Hippocampal formation (tissue), 2 donors: ENCODE results near the gene HYCC2.
"Not testable (repeated sequence)": the region's sequence is repeated elsewhere in the genome, so short reads cannot be mapped to it uniquely, and the experiment has no call there.

Experiments
- DNase-seq, 2 donors: peaks; one replicate each; lab custom pipeline; 2025; lab: John Stamatoyannopoulos, UW

HYCC2 gene

DNA sequence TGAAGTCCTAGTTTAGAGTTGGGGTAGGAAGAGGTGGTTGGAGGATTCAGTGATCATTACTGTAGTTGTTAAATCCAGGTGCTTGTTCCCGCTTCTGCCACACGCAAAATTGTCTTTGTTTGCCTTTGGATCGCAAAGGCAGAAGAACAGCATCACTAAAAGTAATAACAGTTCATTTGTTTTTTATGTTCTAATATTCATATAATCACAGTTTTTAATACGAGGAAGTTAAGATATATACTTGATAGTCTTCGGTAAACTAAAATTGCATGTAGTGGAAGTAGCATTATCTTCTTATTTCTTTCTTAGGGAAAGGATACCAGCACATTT lies 695 bp upstream of the HYCC2 start:
- DNase-seq, result no peak

DNA sequence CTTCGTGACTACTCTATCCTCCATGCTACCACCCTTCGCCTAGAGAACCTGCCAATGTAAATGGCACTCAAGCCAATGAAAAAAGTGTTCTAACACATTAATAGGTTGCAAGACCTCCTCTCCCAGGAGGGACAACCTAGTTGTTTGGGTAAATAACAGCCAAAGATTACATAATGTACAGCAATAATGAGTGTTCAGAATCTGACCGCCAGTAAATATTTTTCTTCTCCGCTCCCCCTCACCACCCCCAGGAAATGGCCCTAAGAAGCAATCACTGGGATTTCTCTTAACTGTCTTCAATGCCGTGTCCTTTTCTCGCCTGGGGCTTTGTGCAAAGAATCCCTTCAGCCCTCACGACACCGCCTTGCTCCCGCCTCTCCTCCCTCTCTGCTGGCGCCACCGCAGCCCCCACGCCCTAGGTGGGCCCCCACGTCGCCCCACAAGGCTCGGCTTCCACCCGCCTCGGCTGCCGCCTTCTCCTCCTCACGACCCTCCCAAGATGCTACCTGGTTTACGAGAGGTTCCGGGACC lies 458 bp downstream of the HYCC2 start:
- no peak for DNase-seq

DNA sequence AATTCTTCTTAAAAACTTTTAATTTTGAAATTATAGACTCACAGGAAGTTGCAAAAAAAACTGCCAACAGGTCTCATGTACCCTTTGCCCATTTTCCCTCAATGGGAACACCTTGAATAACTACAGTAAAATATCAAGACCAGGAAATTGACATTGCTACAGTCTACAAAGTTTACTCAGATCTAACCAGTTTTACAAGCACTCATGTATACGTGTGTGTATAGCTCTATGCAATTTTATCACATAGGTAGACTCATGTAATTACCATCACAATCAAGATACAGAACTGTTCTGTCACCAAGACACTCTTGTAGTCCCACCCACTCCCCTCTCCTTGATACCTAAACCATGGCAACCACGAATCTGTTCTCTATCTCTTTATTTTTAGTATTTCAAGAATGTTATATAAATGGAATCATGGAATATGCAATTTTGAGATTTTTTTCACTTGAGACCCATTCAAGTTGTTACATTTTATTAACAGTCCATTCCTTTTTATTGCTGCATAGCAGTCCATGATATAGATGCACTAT lies 6.6 kb downstream of the HYCC2 start:
- no peak for DNase-seq

DNA sequence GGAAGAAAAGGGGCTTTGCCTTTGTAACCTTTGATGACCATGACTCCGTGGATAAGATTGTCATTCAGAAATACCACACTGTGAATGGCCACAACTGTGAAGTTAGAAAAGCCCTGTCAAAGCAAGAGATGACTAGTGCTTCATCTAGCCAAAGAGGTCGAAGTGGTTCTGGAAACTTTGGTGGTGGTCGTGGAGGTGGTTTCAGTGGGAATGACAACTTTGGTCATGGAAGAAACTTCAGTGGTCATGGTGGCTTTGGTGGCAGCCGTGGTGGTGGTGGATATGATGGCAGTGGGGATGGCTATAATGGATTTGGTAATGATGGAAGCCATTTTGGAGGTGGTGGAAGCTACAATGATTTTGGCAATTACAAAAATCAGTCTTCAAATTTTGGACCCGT lies 8.0 kb downstream of the HYCC2 start:
- DNase-seq, result not testable (repeated sequence)

DNA sequence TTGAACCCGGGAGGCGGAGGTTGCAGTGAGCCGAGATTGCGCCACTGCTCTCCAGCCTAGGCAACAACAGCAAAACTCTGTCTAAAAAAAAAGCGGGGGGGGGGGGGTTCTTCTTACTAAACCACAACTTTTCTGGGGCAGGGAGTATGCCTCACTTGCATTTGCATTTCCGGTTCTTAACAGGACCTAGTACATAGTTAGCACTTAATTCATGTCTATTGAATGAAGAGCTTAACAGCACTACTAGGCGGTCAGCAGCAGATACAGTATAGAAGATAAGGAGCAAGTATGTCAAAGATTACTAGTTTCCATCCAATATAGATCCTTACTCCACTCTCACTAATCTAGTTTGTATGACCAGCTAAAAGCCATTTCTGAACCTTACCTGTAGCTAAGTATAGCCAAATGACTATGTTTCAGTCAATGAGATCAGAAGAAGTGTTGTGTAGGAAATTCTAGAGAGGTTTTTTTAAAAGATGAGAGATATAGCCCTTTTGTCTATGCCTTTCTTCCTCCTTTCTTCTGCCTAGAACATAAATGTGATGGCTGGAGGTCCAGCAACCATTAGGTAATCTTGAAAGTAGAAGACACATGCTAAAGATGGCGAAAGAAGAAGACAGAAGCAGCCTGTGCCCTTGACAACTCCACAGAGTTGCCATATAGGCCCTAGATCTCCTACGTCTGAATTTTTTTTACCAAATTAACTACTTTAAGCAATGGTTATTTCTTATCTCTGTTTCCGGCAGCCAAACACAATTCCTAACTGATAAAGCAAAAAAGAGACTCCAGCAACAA lies 11.3 kb downstream of the HYCC2 start:
- no peak for DNase-seq

DNA sequence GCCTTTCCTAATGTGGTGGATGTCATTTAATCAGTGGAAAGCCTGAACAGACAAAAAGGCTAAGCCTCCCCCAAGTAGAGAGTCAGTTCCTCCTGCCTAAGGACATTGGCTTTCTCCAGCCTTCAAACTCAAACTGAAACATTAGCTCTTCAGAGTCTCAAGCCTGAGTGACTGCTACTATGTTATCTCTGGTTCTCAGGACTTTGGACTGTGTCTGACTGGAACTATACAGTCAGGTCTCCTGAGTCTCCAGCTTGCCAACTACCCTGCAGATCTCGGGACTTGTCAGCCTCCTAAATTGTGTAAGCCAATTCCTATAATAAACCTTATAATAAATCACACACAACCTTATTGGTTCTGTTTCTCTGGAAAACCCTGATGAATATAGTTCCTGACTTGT lies 12.6 kb downstream of the HYCC2 start:
- no peak for DNase-seq

DNA sequence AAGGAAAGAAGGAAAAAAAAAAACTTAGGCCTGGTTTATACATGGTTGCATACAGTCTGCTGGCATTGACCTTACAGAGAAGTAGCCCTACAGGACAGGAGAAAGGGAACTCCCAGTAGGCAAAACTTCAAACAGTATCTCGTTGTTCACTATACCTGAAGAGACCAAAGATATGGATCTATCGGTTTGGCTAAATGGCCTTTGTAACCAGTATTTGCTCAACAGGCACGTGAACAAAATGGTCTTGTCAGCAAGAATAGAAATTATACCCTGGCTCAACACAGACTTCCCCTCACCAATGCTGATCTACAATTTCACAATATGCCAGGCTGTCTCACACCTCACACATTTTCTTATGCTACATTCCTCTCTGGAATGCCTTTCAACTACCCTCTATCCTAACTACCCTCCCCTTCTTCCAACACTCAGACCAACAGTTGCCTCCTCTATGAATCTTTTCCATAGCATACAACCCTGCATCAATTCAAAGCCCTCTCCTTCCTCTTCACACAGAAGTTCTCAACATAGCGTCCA lies 13.7 kb downstream of the HYCC2 start:
- no peak for DNase-seq

DNA sequence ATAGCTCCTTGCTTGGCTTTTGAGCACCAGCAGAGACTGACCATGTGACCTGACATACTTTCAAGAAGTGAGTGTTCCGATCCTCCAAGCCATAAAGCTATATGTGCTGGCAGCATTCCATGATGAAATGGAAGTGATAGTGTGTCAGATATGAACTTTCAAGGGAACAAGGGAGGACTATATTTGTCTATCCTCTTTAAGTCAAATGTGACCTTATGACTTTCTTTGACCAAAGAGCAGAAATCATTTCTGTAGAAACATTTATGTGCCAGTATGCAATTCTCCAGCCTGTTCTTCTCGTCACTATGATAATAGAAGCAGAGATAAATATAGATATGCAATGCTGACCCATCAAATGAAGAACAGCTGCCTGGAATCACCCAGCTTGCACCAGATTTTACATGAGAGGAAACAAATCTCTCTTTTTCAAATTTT lies 14.4 kb downstream of the HYCC2 start:
- no peak for DNase-seq

DNA sequence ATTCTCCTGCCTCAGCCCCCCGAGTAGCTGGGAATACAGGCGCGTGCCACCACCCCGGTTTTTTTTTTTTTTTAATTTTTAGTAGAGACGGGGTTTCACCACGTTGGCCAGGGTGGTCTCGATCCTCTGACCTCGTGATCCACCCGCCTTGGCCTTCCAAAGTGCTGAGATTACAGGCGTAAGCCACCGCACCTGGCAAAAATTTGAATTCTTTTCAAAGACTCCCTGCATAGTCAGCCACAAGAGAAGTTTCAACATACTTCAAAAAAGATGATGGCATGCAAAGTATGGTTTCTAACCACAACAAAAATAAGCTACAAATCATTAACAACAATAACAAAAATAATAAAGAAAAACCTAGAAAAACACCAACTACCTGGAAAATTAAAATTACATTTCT lies 22.0 kb downstream of the HYCC2 start:
- no peak for DNase-seq

DNA sequence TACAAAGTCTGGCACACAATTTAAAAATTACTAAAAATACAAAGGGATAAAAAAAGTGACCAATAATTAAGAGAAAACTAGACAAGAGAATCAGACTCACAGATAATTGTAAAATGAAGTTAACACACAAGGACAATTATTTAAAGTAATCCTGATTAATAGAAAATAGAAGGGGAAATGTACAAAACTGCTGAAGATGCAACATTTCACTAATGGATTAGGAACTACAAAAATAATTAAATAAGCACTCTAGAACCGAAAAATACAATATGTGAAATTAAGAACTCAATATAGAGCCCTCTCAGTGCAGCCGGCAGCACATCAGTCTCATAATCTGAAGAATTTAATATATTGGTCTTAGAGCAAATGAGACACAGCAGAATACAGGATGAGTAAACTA lies 24.6 kb downstream of the HYCC2 start:
- DNase-seq, result no peak

DNA sequence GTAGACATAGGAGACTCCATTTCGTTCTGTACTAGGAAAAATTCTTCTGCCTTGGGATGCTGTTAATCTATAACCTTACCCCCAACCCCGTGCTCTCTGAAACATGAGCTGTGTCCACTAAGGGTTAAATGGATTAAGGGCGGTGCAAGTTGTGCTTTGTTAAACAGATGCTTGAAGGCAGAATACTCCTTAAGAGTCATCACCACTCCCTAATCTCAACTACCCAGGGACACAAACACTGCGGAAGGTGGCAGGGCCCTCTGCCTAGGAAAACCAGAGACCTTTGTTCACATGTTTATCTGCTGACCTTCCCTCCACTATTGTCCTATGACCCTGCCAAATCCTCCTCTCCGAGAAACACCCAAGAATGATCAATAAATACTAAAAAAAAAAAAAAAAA lies 28.4 kb downstream of the HYCC2 start:
- not testable (repeated sequence) for DNase-seq

DNA sequence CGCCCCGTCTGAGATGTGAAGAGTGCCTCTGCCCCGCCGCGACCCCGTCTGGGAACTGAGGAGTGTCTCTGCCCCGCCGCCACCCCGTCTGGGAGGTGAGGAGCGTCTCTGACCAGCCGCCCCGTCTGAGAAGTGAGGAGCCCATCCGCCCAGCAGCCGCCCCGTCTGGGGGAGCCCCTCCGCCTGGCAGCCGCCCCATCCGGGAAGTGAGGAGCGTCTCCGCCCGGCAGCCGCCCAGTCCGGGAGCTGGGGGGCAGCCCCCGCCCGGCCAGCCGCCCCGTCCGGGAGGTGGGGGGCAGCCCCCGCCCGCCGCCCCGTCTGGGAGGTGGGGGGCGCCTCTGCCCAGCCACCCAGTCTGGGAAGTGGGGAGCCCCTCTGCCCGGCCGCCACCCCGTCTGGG lies 29.0 kb downstream of the HYCC2 start:
- not testable (repeated sequence) for DNase-seq

DNA sequence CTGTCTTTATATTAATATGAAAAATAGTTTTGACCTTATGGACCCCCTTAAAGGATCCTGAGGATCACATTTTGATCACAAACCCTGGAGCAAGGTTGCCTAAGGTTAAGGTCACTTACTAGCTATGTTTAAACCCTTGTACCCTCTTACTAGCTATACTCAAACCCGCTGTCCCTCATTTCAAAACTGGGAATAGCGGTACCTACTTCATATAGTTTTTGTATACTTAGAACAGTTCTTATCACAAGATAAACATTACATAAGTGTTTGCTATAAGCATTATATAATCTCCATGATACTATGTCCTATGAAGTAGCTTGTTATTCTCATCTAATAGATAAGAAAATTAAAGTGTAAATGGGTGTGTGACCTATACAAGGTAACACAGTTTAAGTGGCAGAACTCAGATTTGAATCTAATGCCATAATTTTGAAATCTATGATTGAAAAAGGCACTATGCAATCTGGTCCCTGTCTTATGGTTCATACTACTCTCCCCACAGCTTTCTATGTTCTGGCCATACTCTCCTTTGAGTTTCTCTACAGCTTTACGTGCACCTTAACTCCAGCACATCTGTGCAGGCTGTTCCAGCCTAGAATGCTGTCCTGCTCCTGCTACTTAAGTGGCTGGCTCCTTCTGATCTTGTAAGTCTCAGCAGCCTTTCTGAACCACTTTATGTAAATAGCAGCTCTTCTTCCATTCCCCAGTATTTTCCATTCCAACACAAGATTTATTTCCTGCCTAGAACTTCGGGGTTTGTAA lies 30.4 kb downstream of the HYCC2 start:
- no peak for DNase-seq

DNA sequence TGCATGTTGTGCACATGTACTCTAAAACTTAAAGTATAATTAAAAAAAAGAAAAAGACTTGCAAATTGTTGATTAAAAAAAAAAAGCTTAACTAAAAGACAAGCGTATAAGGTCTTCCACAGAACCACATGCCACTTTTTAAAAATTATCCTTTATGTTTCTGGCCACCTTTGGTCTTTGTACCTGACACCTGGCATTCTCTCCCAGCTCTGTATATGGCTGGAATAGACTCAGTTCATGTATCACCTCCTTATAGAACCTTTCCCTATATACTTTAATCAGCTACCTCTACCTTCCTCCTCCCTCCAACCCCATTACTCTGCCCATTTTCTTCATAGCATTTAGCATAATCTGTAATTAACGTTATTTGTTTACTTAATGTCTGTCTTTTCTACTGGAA lies 32.6 kb downstream of the HYCC2 start:
- no peak for DNase-seq

DNA sequence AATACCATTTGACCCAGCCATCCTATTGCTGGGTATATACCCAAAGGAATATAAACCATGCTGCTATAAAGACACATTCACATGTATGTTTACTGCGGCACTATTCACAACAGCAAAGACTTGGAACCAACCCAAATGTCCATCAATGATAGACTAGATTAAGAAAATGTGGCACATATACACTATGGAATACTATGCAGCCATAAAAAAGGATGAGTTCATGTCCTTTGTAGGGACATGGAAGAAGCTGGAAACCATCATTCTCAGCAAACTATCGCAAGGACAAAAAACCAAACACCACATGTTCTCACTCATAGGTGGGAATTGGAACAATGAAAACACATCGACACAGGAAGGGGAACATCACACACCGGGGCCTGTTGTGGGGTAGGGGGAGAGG lies 33.1 kb downstream of the HYCC2 start:
- DNase-seq, result not testable (repeated sequence)

DNA sequence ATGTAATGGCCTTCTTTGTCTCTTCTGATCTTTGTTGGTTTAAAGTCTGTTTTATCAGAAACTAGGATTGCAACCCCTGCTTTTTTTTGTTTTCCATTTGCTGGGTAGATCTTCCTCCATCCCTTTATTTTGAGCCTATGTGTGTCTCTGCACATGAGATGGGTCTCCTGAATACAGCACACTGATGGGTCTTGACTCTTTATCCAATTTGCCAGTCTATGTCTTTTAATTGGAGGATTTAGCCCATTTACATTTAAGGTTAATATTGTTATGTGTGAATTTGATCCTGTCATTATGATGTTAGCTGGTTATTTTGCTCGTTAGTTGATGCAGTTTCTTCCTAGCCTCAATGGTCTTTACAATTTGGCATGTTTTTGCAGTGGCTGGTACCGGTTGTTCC lies 37.1 kb downstream of the HYCC2 start:
- DNase-seq, result not testable (repeated sequence)

DNA sequence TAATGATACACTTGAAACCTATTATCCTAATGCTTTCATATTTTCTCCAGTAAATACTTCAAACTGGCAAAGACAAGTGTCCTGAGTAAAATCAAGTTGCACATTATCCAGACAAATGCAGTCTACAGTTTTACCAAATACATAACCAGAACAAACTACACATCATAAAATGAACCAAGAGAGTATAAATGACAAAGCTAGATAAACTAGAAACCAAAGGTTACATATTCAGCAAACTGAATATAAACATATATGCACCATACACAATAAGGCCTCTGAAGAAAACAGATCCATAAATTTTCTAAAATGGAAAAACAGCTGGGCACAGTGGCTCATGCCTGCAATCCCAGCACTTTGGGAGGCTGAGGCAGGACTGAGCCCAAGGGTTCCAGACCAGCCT lies 47.0 kb downstream of the HYCC2 start:
- DNase-seq, result no peak

DNA sequence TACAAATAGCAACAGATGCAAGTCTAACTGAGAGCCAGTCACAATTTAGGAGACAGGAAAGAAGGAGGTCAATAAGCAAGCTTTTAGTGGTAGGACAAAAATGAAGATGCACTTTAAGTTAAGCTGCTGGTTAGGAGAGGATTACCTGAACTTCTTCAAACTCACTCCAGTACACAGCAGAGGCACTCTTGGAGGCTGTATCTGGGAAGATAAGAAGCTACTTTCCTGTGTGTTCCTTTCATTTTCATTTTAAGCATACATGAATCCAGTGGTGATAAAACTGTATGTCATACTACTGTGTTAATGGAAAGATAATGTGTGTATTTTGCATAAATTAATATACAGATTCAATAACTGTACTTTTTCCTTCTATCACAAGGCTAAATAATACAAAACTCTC lies 49.6 kb downstream of the HYCC2 start:
- DNase-seq, result no peak
